Endothelial cell (in vitro differentiated cells): Measurements from ENCODE around the gene FAR2. TPM values are rescaled to one million over a fixed set of nuclear protein-coding genes. Genes with fewer than 3 reads are reported as not detected.
A peak's percentile ranks its signal among the peaks of the same experiment; 100 is the strongest.

Experiments
- DNase-seq: peaks from one replicate; pipeline ENCODE4 v3.0.0; 2021; ENCODE audit warnings: low spot score
- H3K27ac Mint-ChIP-seq: one replicate; pipeline ENCODE4 v1.8.0; 2021; ENCODE audit warnings: mixed read lengths, inconsistent platforms; ENCODE audit not compliant: unreplicated experiment
- H3K27me3 Mint-ChIP-seq: one replicate; pipeline ENCODE4 v1.8.0; 2021; ENCODE audit warnings: mild to moderate bottlenecking, moderate library complexity, mixed read lengths, inconsistent platforms; ENCODE audit not compliant: unreplicated experiment
- H3K36me3 Mint-ChIP-seq: one replicate; pipeline ENCODE4 v1.8.0; 2021; ENCODE audit warnings: mild to moderate bottlenecking, low read depth, mixed read lengths, inconsistent platforms; ENCODE audit not compliant: unreplicated experiment
- H3K4me1 Mint-ChIP-seq: one replicate; pipeline ENCODE4 v1.8.0; 2021; ENCODE audit warnings: mild to moderate bottlenecking, mixed read lengths, inconsistent platforms; ENCODE audit not compliant: unreplicated experiment
- H3K4me3 Mint-ChIP-seq: one replicate; pipeline ENCODE4 v1.8.0; 2021; ENCODE audit warnings: mild to moderate bottlenecking, mixed read lengths, inconsistent platforms; ENCODE audit not compliant: unreplicated experiment
- H3K9me3 Mint-ChIP-seq: one replicate; pipeline ENCODE4 v1.8.0; 2021; ENCODE audit warnings: mixed read lengths, inconsistent platforms; ENCODE audit not compliant: unreplicated experiment
- CTCF ChIP-seq: fragments of 200-600 bp; sonication (generic); IDR thresholded peaks from one replicate; pipeline ENCODE4 v1.5.0; 2021; ENCODE audit warnings: antibody characterized with exemption; ENCODE audit not compliant: unreplicated experiment
- long read RNA-seq: library from polyadenylated mRNA; unstranded; transcript quantifications from one replicate; pipeline ENCODE4 v2.0.0, GENCODE V29; 2020; ENCODE audit not compliant: unreplicated experiment
- total RNA-seq: library from RNA; stranded (reverse); fragmentation: NEBNext Ultra II Directional; extraction: Animal tissue kit (Norgen Biotek cat#: 25700); gene quantifications from one replicate; pipeline ENCODE4 v1.2.1, GENCODE V29; 2021; ENCODE audit not compliant: unreplicated experiment

The FAR2 gene
- total RNA-seq, result 104 TPM
- long read RNA-seq, transcript FAR2-202 (12 exons, 3,616 nt), result major isoform, 50 of 70 reads
- long read RNA-seq, partial matches to known transcripts, result 7 of 70 reads
- long read RNA-seq, other reads (novel, unspliced or antisense), result 11 of 70 reads

DNA sequence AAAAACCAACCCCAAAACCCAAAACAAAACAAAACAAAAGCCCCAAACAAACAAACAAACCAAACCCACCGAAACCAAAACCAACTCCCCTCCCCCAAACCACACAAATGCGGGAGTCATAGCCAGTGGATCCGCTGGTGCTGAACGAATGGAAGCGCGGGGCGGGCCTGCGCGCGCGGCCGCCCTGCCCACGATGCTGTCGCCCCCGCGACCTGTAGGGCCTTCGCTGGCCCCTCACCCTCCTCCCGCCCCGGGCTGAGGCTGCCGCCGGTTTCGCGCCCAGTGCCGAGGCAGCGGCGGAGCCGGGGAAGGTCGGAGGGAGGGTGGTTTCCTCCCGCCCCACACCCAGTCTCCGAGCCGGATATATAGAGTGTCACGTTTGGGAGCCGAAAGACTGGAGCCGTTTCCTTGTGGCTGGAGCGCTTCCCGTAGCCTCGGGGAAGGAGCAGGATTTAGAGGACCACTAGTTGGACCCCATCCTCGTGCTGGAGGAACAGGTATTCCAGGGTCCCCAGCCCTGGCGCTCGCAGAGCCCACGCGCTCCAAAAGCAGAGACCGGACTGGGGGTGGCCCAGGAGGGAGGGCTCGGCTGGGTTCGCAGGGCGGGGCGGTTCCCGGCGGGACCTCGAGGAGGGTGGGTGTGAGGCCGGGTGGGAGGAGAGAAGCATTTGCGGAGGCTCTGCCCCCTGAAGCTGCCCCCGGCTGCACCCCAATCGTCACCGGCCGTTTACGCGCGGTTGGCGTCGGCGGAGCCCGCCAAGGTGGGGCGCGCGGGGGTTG, at the start of gene FAR2:
FAR2 (plus strand) TSS at position 368 of the 780 bp plus-strand sequence. CDS start 121,172 bp downstream, outside the sequence.
- Mint-ChIP-seq H3K36me3 (no peaks in the 10 kb centered on the region), H3K9me3 (no peaks in the 10 kb centered on the region), H3K27me3 (peaks cover 5% of the 10 kb centered on the region), H3K4me1 (peaks cover 47% of the 10 kb centered on the region), H3K4me3 (peak within 1 kb of the TSS; percentile 95), H3K27ac (peak within 1 kb of the TSS; percentile 96)
- DNase-seq, result peak; percentile 70
- no peak for TF ChIP-seq CTCF

- no peaks in the 10 kb centered on the region for H3K4me1 Mint-ChIP-seq
- H3K36me3 Mint-ChIP-seq, result no peaks in the 10 kb centered on the region
- H3K4me3 Mint-ChIP-seq, result no peak overlapping the region
- TF ChIP-seq CTCF, result no peak
- no peak overlapping the region for H3K27ac Mint-ChIP-seq
- H3K9me3 Mint-ChIP-seq, result no peaks in the 10 kb centered on the region
- no peak for DNase-seq
- H3K27me3 Mint-ChIP-seq, result no peaks in the 10 kb centered on the region
These were observed 46.3 kb upstream of the FAR2 start for GRCh38 chr12:29102741-29103140.

DNA sequence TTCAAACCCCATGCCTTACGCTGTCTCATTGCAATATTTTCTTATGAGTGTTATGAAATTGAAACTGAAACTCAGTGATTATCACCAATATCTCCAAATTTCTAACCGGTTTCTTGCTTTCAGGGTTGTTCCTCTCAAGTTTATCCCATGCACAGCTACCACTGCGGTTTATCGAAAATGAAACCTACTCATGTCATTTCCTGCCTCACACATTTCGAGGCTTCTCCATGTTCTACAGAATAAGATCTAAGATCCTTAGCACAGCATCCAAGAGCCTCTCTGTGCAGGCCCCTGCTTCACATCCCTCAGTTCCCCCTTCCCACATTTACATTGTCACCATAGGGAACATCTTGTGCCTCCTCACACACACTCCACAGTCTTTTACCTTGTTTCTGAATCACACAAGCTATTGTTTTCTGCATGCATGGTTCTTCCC, 45.5 kb upstream of the FAR2 start:
- no peaks in the 10 kb centered on the region for H3K36me3 Mint-ChIP-seq
- H3K4me3 Mint-ChIP-seq, result no peak overlapping the region
- H3K27ac Mint-ChIP-seq, result no peak overlapping the region
- no peak for TF ChIP-seq CTCF
- H3K27me3 Mint-ChIP-seq, result no peaks in the 10 kb centered on the region
- H3K4me1 Mint-ChIP-seq, result no peaks in the 10 kb centered on the region
- H3K9me3 Mint-ChIP-seq, result no peaks in the 10 kb centered on the region
- DNase-seq, result no peak

DNA sequence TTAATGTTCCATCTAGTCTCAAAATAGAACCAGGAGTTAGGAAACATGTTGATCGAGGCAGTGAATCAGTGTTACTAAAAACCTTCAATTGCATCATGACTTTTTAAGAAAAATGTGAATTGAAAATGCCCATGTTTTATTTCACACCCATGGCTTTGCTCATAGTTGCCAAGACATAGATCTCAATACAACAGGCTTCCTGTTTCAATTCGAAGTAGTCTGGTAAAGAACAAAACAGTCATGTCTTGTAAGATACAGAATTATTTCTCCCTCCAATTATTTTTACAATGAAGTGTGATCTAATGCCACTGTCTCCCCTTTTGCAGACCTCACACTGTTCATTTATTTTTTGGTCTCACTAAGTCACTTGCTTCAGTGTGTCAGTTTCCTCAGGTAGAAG, 44.6 kb upstream of the FAR2 start:
- H3K4me3 Mint-ChIP-seq, result no peak overlapping the region
- no peaks in the 10 kb centered on the region for H3K4me1 Mint-ChIP-seq
- no peak for TF ChIP-seq CTCF
- no peaks in the 10 kb centered on the region for H3K9me3 Mint-ChIP-seq
- no peak for DNase-seq
- H3K27me3 Mint-ChIP-seq, result no peaks in the 10 kb centered on the region
- H3K36me3 Mint-ChIP-seq, result no peaks in the 10 kb centered on the region
- H3K27ac Mint-ChIP-seq, result no peak overlapping the region
